ENCODE results near the gene EHBP1. TPM values are rescaled to one million over a fixed set of nuclear protein-coding genes. Genes with fewer than 3 reads are reported as not detected.

The EHBP1 gene
- total and polyA plus RNA-seq, 2 experiments from 2014 or later: 27.2 to 47.9 TPM

DNA sequence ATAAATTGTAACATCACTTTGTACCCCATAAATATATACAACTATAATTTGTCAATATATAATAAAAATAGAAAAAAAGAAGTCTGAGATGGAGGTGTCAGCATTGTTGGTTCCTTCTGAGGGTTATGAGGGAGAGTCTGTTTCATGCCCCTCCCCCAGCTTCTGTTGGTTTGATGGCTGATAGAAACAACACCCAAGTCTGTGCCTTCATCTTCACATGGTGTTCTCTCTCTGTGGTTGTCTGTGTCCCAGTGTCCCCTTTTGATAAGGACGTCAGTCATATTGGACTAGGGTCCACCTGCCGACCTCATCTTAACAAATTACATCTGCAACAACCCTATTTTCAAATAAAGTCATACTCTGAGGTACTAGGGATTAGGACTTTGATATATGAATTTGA is 20.3 kb upstream of the EHBP1 start:
- H3K4me1 ChIP-seq (ENCODE audit: insufficient read depth): no peaks in the 10 kb centered on the region
- H3K4me3 ChIP-seq: no peak overlapping the region
- H4K20me1 ChIP-seq (replicated peaks; ENCODE audit: insufficient read depth): no peaks in the 10 kb centered on the region
- ATAC-seq: no peak
- Mint-ChIP-seq H3K27ac (no peak overlapping the region), H3K36me3 (ENCODE audit: low read depth) (no peaks in the 10 kb centered on the region), H3K27me3 (ENCODE audit: insufficient read depth, low read depth, poor library complexity) (peaks cover 3% of the 10 kb centered on the region), H3K4me3 (no peak overlapping the region), H3K4me1 (peaks cover 1% of the 10 kb centered on the region; the same call in 2 of the 3 replicates), H3K9me3 (no peaks in the 10 kb centered on the region)
- TF ChIP-seq EZH2phosphoT487 (IDR thresholded peaks at IDR 0.05; ENCODE audit: unreplicated experiment): no peak
- TF ChIP-seq JUNB (IDR thresholded peaks at IDR 0.05; ENCODE audit: unreplicated experiment): no peak
- TF ChIP-seq, protein P1, sequence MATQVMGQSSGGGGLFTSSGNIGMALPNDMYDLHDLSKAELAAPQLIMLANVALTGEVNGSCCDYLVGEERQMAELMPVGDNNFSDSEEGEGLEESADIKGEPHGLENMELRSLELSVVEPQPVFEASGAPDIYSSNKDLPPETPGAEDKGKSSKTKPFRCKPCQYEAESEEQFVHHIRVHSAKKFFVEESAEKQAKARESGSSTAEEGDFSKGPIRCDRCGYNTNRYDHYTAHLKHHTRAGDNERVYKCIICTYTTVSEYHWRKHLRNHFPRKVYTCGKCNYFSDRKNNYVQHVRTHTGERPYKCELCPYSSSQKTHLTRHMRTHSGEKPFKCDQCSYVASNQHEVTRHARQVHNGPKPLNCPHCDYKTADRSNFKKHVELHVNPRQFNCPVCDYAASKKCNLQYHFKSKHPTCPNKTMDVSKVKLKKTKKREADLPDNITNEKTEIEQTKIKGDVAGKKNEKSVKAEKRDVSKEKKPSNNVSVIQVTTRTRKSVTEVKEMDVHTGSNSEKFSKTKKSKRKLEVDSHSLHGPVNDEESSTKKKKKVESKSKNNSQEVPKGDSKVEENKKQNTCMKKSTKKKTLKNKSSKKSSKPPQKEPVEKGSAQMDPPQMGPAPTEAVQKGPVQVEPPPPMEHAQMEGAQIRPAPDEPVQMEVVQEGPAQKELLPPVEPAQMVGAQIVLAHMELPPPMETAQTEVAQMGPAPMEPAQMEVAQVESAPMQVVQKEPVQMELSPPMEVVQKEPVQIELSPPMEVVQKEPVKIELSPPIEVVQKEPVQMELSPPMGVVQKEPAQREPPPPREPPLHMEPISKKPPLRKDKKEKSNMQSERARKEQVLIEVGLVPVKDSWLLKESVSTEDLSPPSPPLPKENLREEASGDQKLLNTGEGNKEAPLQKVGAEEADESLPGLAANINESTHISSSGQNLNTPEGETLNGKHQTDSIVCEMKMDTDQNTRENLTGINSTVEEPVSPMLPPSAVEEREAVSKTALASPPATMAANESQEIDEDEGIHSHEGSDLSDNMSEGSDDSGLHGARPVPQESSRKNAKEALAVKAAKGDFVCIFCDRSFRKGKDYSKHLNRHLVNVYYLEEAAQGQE (IDR thresholded peaks at IDR 0.05; ENCODE audit: unreplicated experiment): no peak
- no peak for TF ChIP-seq NANOG (IDR thresholded peaks at IDR 0.05; ENCODE audit: borderline replicate concordance)
- TF ChIP-seq CREB1 (CRISPR knock-in tag; IDR thresholded peaks at IDR 0.05; ENCODE audit: low read depth): no peak
- TF ChIP-seq, protein P2, sequence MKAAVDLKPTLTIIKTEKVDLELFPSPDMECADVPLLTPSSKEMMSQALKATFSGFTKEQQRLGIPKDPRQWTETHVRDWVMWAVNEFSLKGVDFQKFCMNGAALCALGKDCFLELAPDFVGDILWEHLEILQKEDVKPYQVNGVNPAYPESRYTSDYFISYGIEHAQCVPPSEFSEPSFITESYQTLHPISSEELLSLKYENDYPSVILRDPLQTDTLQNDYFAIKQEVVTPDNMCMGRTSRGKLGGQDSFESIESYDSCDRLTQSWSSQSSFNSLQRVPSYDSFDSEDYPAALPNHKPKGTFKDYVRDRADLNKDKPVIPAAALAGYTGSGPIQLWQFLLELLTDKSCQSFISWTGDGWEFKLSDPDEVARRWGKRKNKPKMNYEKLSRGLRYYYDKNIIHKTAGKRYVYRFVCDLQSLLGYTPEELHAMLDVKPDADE (IDR thresholded peaks at IDR 0.05): no peak
- no peak for TF ChIP-seq STAT1 (IDR thresholded peaks at IDR 0.05; ENCODE audit: unreplicated experiment)
- no peak for TF ChIP-seq CTCF (conservative IDR thresholded peaks at IDR 0.05; ENCODE audit: low read depth in 2 of 2)
- TF ChIP-seq EZH2 (IDR thresholded peaks at IDR 0.05; ENCODE audit: low read depth, unreplicated experiment): no peak
- TF ChIP-seq ZNF331 (CRISPR knock-in tag; IDR thresholded peaks at IDR 0.05; ENCODE audit: low read depth): no peak
- TF ChIP-seq, protein P3, sequence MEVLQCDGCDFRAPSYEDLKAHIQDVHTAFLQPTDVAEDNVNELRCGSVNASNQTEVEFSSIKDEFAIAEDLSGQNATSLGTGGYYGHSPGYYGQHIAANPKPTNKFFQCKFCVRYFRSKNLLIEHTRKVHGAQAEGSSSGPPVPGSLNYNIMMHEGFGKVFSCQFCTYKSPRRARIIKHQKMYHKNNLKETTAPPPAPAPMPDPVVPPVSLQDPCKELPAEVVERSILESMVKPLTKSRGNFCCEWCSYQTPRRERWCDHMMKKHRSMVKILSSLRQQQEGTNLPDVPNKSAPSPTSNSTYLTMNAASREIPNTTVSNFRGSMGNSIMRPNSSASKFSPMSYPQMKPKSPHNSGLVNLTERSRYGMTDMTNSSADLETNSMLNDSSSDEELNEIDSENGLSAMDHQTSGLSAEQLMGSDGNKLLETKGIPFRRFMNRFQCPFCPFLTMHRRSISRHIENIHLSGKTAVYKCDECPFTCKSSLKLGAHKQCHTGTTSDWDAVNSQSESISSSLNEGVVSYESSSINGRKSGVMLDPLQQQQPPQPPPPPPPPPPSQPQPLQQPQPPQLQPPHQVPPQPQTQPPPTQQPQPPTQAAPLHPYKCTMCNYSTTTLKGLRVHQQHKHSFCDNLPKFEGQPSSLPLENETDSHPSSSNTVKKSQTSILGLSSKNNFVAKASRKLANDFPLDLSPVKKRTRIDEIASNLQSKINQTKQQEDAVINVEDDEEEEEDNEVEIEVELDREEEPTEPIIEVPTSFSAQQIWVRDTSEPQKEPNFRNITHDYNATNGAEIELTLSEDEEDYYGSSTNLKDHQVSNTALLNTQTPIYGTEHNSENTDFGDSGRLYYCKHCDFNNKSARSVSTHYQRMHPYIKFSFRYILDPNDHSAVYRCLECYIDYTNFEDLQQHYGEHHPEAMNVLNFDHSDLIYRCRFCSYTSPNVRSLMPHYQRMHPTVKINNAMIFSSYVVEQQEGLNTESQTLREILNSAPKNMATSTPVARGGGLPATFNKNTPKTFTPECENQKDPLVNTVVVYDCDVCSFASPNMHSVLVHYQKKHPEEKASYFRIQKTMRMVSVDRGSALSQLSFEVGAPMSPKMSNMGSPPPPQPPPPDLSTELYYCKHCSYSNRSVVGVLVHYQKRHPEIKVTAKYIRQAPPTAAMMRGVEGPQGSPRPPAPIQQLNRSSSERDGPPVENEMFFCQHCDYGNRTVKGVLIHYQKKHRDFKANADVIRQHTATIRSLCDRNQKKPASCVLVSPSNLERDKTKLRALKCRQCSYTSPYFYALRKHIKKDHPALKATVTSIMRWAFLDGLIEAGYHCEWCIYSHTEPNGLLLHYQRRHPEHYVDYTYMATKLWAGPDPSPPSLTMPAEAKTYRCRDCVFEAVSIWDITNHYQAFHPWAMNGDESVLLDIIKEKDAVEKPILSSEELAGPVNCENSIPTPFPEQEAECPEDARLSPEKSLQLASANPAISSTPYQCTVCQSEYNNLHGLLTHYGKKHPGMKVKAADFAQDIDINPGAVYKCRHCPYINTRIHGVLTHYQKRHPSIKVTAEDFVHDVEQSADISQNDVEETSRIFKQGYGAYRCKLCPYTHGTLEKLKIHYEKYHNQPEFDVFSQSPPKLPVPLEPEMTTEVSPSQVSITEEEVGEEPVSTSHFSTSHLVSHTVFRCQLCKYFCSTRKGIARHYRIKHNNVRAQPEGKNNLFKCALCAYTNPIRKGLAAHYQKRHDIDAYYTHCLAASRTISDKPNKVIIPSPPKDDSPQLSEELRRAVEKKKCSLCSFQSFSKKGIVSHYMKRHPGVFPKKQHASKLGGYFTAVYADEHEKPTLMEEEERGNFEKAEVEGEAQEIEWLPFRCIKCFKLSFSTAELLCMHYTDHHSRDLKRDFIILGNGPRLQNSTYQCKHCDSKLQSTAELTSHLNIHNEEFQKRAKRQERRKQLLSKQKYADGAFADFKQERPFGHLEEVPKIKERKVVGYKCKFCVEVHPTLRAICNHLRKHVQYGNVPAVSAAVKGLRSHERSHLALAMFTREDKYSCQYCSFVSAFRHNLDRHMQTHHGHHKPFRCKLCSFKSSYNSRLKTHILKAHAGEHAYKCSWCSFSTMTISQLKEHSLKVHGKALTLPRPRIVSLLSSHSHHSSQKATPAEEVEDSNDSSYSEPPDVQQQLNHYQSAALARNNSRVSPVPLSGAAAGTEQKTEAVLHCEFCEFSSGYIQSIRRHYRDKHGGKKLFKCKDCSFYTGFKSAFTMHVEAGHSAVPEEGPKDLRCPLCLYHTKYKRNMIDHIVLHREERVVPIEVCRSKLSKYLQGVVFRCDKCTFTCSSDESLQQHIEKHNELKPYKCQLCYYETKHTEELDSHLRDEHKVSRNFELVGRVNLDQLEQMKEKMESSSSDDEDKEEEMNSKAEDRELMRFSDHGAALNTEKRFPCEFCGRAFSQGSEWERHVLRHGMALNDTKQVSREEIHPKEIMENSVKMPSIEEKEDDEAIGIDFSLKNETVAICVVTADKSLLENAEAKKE (CRISPR knock-in tag; IDR thresholded peaks at IDR 0.05): no peak
- TF ChIP-seq POLR2AphosphoS5 (IDR thresholded peaks at IDR 0.05; ENCODE audit: low read depth): no peak
- TF ChIP-seq ZNF114 (CRISPR knock-in tag; IDR thresholded peaks at IDR 0.05): no peak
- H3K36me3 ChIP-seq (ENCODE audit: insufficient read depth): no peaks in the 10 kb centered on the region
- no peak overlapping the region for H3K27ac ChIP-seq (ENCODE audit: low read depth)
- no peak overlapping the region for H3K4me2 ChIP-seq
- H2AFZ ChIP-seq: no peak overlapping the region
- no peak for DNase-seq (ENCODE audit: low spot score)
- no peaks in the 10 kb centered on the region for H3K27me3 ChIP-seq (ENCODE audit: insufficient read depth)
- no peaks in the 10 kb centered on the region for H3K79me2 ChIP-seq (replicated peaks; ENCODE audit: insufficient read depth)
- H3F3A ChIP-seq (replicated peaks; ENCODE audit: low read depth): no peaks in the 10 kb centered on the region
- no peaks in the 10 kb centered on the region for H3K9me2 ChIP-seq (ENCODE audit: insufficient read depth)

Data from GM23338 (cell line).